Mesothelial cell of epicardium (in vitro differentiated cells): ENCODE results near the gene HECTD2. TPM values are rescaled to one million over a fixed set of nuclear protein-coding genes. Genes with fewer than 3 reads are reported as not detected.
"Not testable (repeated sequence)": the region's sequence is repeated elsewhere in the genome, so short reads cannot be mapped to it uniquely, and the experiment has no call there.

ENCODE experiments used
- DNase-seq, 2 experiments: peaks; one replicate each; pipeline ENCODE4 v3.0.0; 2021; ENCODE audit warnings: low spot score in 2 of 2; ENCODE audit not compliant: unreplicated experiment in 2 of 2
- H3K27ac Mint-ChIP-seq: 2 replicates; pipeline ENCODE4 v1.8.0; 2021; ENCODE audit warnings: mixed read lengths
- H3K27me3 Mint-ChIP-seq: 2 replicates; pipeline ENCODE4 v1.8.0; 2021; ENCODE audit warnings: low read depth, mixed read lengths
- H3K36me3 Mint-ChIP-seq: 2 replicates; pipeline ENCODE4 v1.8.0; 2021; ENCODE audit warnings: mixed read lengths
- H3K4me1 Mint-ChIP-seq: 2 replicates; pipeline ENCODE4 v1.8.0; 2021; ENCODE audit warnings: mixed read lengths
- H3K4me3 Mint-ChIP-seq: 2 replicates; pipeline ENCODE4 v1.8.0; 2021; ENCODE audit warnings: mild to moderate bottlenecking, moderate library complexity, mixed read lengths
- H3K9me3 Mint-ChIP-seq: 2 replicates; pipeline ENCODE4 v1.8.0; 2021; ENCODE audit warnings: mixed read lengths
- total RNA-seq: library from RNA; stranded (reverse); gene quantifications from 3 replicates; pipeline ENCODE4 v1.2.1, GENCODE V29; 2021
- TF ChIP-seq, protein P1 (sequence below): fragments of 200-600 bp; sonication (generic); IDR thresholded peaks from one replicate; pipeline ENCODE4 v1.5.0; 2021; ENCODE audit warnings: antibody characterized with exemption; ENCODE audit not compliant: unreplicated experiment

The HECTD2 gene
- total RNA-seq, 1 donor from 2014 or later = 22.5 TPM

DNA sequence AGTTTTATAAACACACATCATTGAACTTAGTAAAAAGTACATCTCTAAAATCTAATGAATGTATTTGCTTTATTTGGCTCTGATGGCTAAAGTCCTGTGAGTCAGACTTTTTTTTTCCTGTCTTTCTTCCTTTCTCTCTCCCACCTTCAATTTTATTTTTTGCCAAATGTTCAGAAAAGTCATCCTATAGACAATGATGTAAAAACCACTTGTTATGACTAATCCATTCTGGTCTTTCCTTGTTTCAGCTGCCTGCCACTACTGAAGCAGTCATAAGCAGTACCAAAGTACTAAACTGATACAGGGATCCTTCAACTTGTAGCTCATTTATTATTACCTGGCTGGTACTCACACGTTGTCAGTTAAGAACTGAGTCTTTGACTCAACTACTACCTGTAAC lies 23.9 kb downstream of the HECTD2 start:
- H3K4me3 Mint-ChIP-seq = no peak overlapping the region
- H3K36me3 Mint-ChIP-seq = peaks cover 36% of the 10 kb centered on the region
- H3K27me3 Mint-ChIP-seq = no peaks in the 10 kb centered on the region
- no peak for DNase-seq
- H3K27ac Mint-ChIP-seq = no peak overlapping the region
- H3K9me3 Mint-ChIP-seq = peaks cover 12% of the 10 kb centered on the region
- peaks cover 13% of the 10 kb centered on the region for H3K4me1 Mint-ChIP-seq
- TF ChIP-seq, protein P1, sequence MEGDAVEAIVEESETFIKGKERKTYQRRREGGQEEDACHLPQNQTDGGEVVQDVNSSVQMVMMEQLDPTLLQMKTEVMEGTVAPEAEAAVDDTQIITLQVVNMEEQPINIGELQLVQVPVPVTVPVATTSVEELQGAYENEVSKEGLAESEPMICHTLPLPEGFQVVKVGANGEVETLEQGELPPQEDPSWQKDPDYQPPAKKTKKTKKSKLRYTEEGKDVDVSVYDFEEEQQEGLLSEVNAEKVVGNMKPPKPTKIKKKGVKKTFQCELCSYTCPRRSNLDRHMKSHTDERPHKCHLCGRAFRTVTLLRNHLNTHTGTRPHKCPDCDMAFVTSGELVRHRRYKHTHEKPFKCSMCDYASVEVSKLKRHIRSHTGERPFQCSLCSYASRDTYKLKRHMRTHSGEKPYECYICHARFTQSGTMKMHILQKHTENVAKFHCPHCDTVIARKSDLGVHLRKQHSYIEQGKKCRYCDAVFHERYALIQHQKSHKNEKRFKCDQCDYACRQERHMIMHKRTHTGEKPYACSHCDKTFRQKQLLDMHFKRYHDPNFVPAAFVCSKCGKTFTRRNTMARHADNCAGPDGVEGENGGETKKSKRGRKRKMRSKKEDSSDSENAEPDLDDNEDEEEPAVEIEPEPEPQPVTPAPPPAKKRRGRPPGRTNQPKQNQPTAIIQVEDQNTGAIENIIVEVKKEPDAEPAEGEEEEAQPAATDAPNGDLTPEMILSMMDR = no peak

DNA sequence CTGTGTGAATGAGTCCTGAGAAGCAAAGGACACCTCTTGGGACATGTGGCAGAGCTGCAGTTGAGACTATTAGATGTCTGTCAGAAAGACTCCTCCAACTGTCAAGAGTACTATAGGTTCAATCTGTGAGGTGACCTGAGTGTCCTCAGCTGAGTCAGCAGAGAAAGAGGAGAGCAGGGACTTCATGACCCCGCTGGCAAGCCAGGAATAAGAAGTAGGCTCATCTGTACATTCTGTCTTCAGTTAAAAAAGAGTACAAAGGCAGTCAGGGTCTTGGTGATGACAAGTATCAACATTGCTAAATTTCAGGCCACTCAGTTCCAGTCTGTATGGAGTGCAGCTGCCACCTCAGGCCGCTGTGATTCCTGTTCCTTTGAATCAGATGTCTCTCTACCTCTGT lies 25.1 kb downstream of the HECTD2 start:
- Mint-ChIP-seq H3K36me3 (peaks cover 47% of the 10 kb centered on the region), H3K4me1 (peaks cover 13% of the 10 kb centered on the region), H3K27ac (no peak overlapping the region), H3K27me3 (no peaks in the 10 kb centered on the region), H3K4me3 (no peak overlapping the region), H3K9me3 (peaks cover 24% of the 10 kb centered on the region)
- DNase-seq = no peak
- TF ChIP-seq, protein P1 = no peak

DNA sequence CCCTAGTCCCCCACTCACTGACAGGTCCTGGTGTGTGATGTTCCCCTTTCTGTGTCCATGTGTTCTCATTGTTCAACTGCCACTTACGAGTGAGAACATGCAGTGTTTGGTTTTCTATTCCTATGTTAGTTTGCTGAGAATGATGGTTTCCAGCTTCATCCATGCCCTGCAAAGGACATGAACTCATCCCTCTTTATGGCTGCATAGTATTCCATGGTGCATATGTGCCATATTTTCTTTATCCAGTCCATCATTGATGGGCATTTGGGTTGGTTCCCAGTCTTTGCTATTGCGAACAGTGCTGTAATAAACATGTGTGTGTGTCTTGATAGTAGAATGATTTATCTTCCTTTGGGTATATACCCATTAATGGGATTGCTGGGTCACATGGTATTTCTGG lies 28.1 kb downstream of the HECTD2 start:
- not testable (repeated sequence) for DNase-seq, H3K4me1 Mint-ChIP-seq, H3K4me3 Mint-ChIP-seq, H3K27ac Mint-ChIP-seq, H3K27me3 Mint-ChIP-seq
- Mint-ChIP-seq H3K9me3 (peaks cover 19% of the 10 kb centered on the region), H3K36me3 (peaks cover 38% of the 10 kb centered on the region)

DNA sequence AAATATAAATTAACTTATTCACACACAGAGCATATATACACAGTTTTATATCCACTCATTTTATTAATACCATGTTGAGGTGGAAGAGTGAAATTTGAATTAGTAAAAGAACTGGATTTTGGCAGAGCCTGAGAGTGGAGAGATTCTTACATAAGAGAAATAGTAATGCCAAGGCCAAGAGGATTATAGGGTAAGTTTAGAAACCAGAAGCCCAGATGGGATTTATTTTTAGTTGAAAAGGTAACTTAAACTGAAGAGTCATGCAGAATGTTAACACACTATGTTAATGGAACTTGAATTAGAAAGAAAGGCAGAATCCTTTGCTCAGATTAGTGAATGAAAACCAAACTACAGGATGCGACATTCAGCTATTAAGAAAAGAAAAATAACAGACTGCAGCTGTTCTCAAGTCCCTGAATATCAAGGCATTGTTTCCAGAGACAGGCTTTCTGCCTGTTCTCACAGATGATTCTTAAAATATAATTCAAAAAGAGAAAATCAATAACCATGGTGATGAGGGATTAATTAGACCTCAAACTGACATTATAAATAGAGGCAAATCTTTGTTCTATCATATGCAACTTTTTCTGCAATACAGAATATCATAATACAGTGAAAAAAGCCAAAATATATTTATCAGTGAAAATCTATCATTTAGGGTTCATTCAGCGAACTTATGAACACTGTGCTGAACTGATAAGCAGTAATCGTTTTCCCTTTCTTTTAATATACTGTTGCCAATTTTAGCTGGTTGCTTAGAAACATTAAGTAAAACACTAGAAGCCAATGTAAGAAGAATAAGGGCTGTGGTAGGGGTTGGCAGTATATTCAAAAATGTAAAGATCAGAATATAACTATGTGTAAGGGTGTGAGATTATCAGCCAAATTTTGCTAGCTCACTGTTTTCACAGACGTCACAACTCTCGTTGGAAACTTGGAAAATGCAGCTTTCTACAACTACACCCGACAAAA lies 34.4 kb downstream of the HECTD2 start:
- Mint-ChIP-seq H3K4me3 (no peak overlapping the region), H3K27ac (no peak overlapping the region), H3K27me3 (no peaks in the 10 kb centered on the region), H3K9me3 (peaks cover 20% of the 10 kb centered on the region), H3K36me3 (peaks cover 32% of the 10 kb centered on the region), H3K4me1 (no peaks in the 10 kb centered on the region)
- no peak for DNase-seq
- TF ChIP-seq, protein P1 = no peak

DNA sequence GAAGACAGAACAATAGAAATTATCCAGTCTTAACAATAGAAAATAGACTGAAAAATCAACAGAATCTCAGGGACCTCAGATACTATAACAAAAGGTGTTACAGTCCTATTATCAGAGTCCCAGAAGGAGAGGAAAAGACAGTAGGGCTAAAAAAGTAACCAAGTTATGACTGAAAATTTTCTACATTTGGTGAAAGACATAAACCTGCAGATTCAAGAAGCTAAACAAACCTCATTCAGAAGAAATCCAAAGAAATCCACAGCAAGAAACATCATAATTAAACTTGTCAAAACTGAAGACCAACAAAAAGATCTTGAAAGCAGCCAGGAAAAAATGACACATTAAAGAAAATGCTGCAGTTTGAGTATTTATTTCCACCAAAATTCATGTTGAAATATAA lies 41.9 kb downstream of the HECTD2 start:
- Mint-ChIP-seq H3K27ac (no peak overlapping the region), H3K27me3 (no peaks in the 10 kb centered on the region), H3K4me3 (no peak overlapping the region), H3K36me3 (peaks cover 42% of the 10 kb centered on the region), H3K9me3 (peaks cover 55% of the 10 kb centered on the region), H3K4me1 (no peaks in the 10 kb centered on the region)
- no peak for DNase-seq
- TF ChIP-seq, protein P1 = no peak

DNA sequence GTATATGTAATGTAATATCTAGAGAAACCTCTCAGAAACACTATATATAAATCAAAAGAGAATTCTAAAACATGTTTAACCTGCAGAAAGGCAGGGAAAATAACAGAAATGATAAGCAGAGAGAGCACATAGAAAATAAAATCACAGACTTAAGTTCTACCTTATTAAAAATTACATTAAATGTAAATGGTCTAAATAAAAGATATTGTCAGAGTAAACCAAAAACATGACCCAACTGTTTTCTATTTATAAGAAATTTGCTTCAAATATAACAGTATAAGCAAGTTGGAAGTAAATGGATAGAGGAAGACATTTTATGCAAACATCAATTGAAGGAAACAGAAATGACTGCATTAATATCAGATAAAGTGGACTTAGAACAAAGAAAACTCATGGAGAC lies 43.4 kb downstream of the HECTD2 start:
- peaks cover 46% of the 10 kb centered on the region for H3K36me3 Mint-ChIP-seq
- peaks cover 59% of the 10 kb centered on the region for H3K9me3 Mint-ChIP-seq
- TF ChIP-seq, protein P1 = no peak
- H3K4me1 Mint-ChIP-seq = no peaks in the 10 kb centered on the region
- H3K27me3 Mint-ChIP-seq = no peaks in the 10 kb centered on the region
- no peak for DNase-seq
- no peak overlapping the region for H3K27ac Mint-ChIP-seq
- H3K4me3 Mint-ChIP-seq = no peak overlapping the region

DNA sequence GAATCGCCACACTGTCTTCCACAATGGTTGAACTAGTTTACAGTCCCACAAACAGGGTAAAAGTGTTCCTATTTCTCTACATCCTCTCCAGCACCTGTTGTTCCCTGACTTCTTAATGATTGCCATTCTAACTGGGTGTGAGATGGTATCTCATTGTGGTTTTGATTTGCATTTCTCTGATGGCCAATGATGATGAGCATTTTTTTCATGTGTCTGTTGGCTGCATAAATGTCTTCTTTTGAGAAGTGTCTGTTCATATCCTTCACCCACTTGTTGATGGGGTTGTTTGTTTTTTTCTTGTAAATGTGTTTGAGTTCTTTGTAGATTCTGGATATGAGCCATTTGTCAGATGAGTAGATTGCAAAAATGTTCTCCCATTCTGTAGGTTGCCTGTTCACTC lies 45.0 kb downstream of the HECTD2 start:
- not testable (repeated sequence) for H3K27me3 Mint-ChIP-seq, DNase-seq, H3K4me1 Mint-ChIP-seq, H3K4me3 Mint-ChIP-seq, H3K27ac Mint-ChIP-seq
- H3K9me3 Mint-ChIP-seq = peaks cover 51% of the 10 kb centered on the region
- peaks cover 42% of the 10 kb centered on the region for H3K36me3 Mint-ChIP-seq
